CD4-positive, alpha-beta T cell (primary cell): Measurements from ENCODE around the gene GPR180. TPM values are rescaled to one million over a fixed set of nuclear protein-coding genes. Genes with fewer than 3 reads are reported as not detected.

Source experiments
- ATAC-seq: fragments of 200-7000 bp; cut with Tn5 transposase; one replicate; pipeline ENCODE4 v1.10.0; 2022; ENCODE audit warnings: mild to moderate bottlenecking; ENCODE audit not compliant: poor library complexity
- CTCF ChIA-PET: fragments of 350-600 bp; sonication (Branson Sonifier 250); formaldehyde crosslinking; loops from one replicate; lab custom pipeline; 2021; ENCODE audit warnings: antibody characterized with exemption, inconsistent platforms; lab: Charles Lee
- POLR2A ChIA-PET: fragments of 350-600 bp; sonication (Branson Sonifier 250); formaldehyde crosslinking; loops from one replicate; lab custom pipeline; 2021; ENCODE audit warnings: antibody characterized with exemption, inconsistent platforms; lab: Charles Lee
- DNase-seq, 14 experiments: peaks; one replicate each; pipeline ENCODE4 v3.0.0-alpha.2; 2013 to 2020; ENCODE audit warnings: mixed read lengths in 2 of 14
- H3K27ac ChIP-seq, 2 donors: one replicate each; pipeline versions ENCODE4 v1.5.1 to v1.7.0; 2013; ENCODE audit warnings: low read length in 2 of 2, low read depth in 1 of 2, mild to moderate bottlenecking in 1 of 2
- H3K27me3 ChIP-seq, 2 experiments: 1 replicate in 1 of 2; 2 replicates in 1 of 2; pipeline versions ENCODE4 v1.6.1 to v1.7.0; 2013; ENCODE audit warnings: low read length in 2 of 2, control low read depth in 1 of 2, mild to moderate bottlenecking in 1 of 2, moderate library complexity in 1 of 2; ENCODE audit not compliant: insufficient read depth in 2 of 2, control insufficient read depth in 1 of 2
- H3K36me3 ChIP-seq: one replicate; pipeline ENCODE4 v1.6.1; 2013; ENCODE audit warnings: low read length, control low read depth; ENCODE audit not compliant: insufficient read depth
- H3K4me1 ChIP-seq: one replicate; pipeline ENCODE4 v1.6.1; 2013; ENCODE audit warnings: low read length, control low read depth; ENCODE audit not compliant: insufficient read depth
- H3K4me3 ChIP-seq: one replicate; pipeline ENCODE4 v1.5.1; 2013; ENCODE audit warnings: mild to moderate bottlenecking, low read length, moderate library complexity
- H3K9me3 ChIP-seq, 2 experiments: 1 replicate in 1 of 2; 2 replicates in 1 of 2; pipeline versions ENCODE4 v1.6.1 to v1.7.0; 2013; ENCODE audit warnings: low read length in 2 of 2, mild to moderate bottlenecking in 2 of 2, control low read depth in 1 of 2, moderate library complexity in 1 of 2; ENCODE audit not compliant: control insufficient read depth in 1 of 2, insufficient read depth in 1 of 2
- H3K27ac Mint-ChIP-seq: one replicate; pipeline ENCODE4 v1.8.0; 2020; ENCODE audit warnings: mixed read lengths
- H3K27me3 Mint-ChIP-seq: one replicate; pipeline ENCODE4 v1.8.0; 2021; ENCODE audit warnings: mixed read lengths
- H3K36me3 Mint-ChIP-seq: one replicate; pipeline ENCODE4 v1.8.0; 2021; ENCODE audit warnings: low read depth, mixed read lengths
- H3K4me1 Mint-ChIP-seq: one replicate; pipeline ENCODE4 v1.8.0; 2021; ENCODE audit warnings: low read depth, mixed read lengths
- H3K4me3 Mint-ChIP-seq: one replicate; pipeline ENCODE4 v1.8.0; 2020; ENCODE audit warnings: mild to moderate bottlenecking, mixed read lengths
- H3K9me3 Mint-ChIP-seq: one replicate; pipeline ENCODE4 v1.8.0; 2020; ENCODE audit warnings: mixed read lengths
- CTCF ChIP-seq: fragments of 200-600 bp; IDR thresholded peaks from one replicate; pipeline ENCODE4 v1.8.0; 2022; ENCODE audit warnings: antibody characterized with exemption, mild to moderate bottlenecking
- intact Hi-C, 2 experiments: fragments of 100-400 bp; cut with DNase I in 1 of 2; cut with micrococcal nuclease in 1 of 2; formaldehyde crosslinking; loops; one replicate each; pipeline versions ENCODE4 v1.15.1 to v1.9.0; 2023 to 2025; cut with DNase I, micrococcal nuclease
- total RNA-seq, 174 experiments: library from RNA in 2 of 174; stranded (reverse) in 2 of 174; gene quantifications; one replicate each; pipeline ENCODE4 v1.2.3 and lab custom pipeline; 2021 to 2026

The GPR180 gene
- total RNA-seq, 2 experiments from 2014 or later: 0.80 to 0.92 TPM

GRCh38 chr13:94656766-94657165, 55.1 kb downstream of the GPR180 start:
- DNase-seq (no peak), ATAC-seq (no peak)
- H3K9me3 Mint-ChIP-seq: no peaks in the 10 kb centered on the region
- Histone ChIP-seq H3K4me1 (no peaks in the 10 kb centered on the region), H3K4me3 (no peak overlapping the region), H3K36me3 (no peaks in the 10 kb centered on the region), H3K9me3 (no peaks in the 10 kb centered on the region), H3K27ac (no peak overlapping the region), H3K27me3 (no peaks in the 10 kb centered on the region)
- H3K36me3 Mint-ChIP-seq: no peaks in the 10 kb centered on the region
- no peak overlapping the region for H3K27ac Mint-ChIP-seq
- H3K4me1 Mint-ChIP-seq: no peaks in the 10 kb centered on the region
- TF ChIP-seq CTCF: no peak
- H3K27me3 Mint-ChIP-seq: peaks cover 13% of the 10 kb centered on the region
- ChIA-PET POLR2A (no interaction called here), CTCF (no interaction called here)
- intact Hi-C loops: no loop called here
- no peak overlapping the region for H3K4me3 Mint-ChIP-seq

- DNase-seq (no peak), ATAC-seq (no peak)
- peaks cover 14% of the 10 kb centered on the region for H3K27me3 Mint-ChIP-seq
- H3K4me1 Mint-ChIP-seq: no peaks in the 10 kb centered on the region
- ChIA-PET CTCF (no interaction called here), POLR2A (no interaction called here)
- Histone ChIP-seq H3K27ac (no peak overlapping the region), H3K36me3 (no peaks in the 10 kb centered on the region), H3K27me3 (no peaks in the 10 kb centered on the region), H3K9me3 (no peaks in the 10 kb centered on the region), H3K4me3 (no peak overlapping the region), H3K4me1 (no peaks in the 10 kb centered on the region)
- H3K36me3 Mint-ChIP-seq: no peaks in the 10 kb centered on the region
- no peak overlapping the region for H3K4me3 Mint-ChIP-seq
- intact Hi-C loops: no loop called here
- TF ChIP-seq CTCF: no peak
- no peak overlapping the region for H3K27ac Mint-ChIP-seq
- H3K9me3 Mint-ChIP-seq: no peaks in the 10 kb centered on the region
These were observed 55.5 kb downstream of the GPR180 start for GRCh38 chr13:94657167-94657566.

- intact Hi-C loops: no loop called here
- Mint-ChIP-seq H3K36me3 (no peaks in the 10 kb centered on the region), H3K4me1 (peaks cover 7% of the 10 kb centered on the region), H3K27ac (no peak overlapping the region), H3K27me3 (peaks cover 27% of the 10 kb centered on the region), H3K4me3 (no peak overlapping the region), H3K9me3 (no peaks in the 10 kb centered on the region)
- DNase-seq: no peak
- POLR2A ChIA-PET: interaction anchor here (0.7 kb wide), 1 partner anchor 738 kb away, joined by 3 read pairs; no protein-coding TSS in a partner anchor
- H3K36me3 ChIP-seq: no peaks in the 10 kb centered on the region
- H3K9me3 ChIP-seq: no peaks in the 10 kb centered on the region
- ATAC-seq: no peak
- H3K4me1 ChIP-seq: no peaks in the 10 kb centered on the region
- CTCF ChIA-PET: no interaction called here
- H3K27ac ChIP-seq: no peak overlapping the region
- no peaks in the 10 kb centered on the region for H3K27me3 ChIP-seq
- no peak overlapping the region for H3K4me3 ChIP-seq
- no peak for TF ChIP-seq CTCF
These were observed 57.4 kb downstream of the GPR180 start for GRCh38 chr13:94658926-94659597.
